OCI-LY3 (cell line): ENCODE measurements around the gene TNNT3.

Experiments
- CTCF ChIP-seq: fragments of 200-600, 300-600 bp; sonication (generic); IDR thresholded peaks from 2 replicates; pipeline ENCODE4 v1.5.1; 2014; ENCODE audit warnings: antibody characterized with exemption, low read length, low read depth
- EZH2phosphoT487 ChIP-seq: fragments of 200-600 bp; shearing (Covaris generic); IDR thresholded peaks from 2 replicates; pipeline ENCODE4 v1.6.1; 2018; ENCODE audit warnings: antibody characterized with exemption, mixed run types, low read depth

- no peak for TF ChIP-seq CTCF
- TF ChIP-seq EZH2phosphoT487: no peak
Observed at GRCh38 chr11:1942558-1943260, 23.2 kb downstream of the TNNT3 start.
